Measurements from ENCODE around the gene NFASC. TPM values are rescaled to one million over a fixed set of nuclear protein-coding genes. Genes with fewer than 3 reads are reported as not detected.

The NFASC gene
- total and polyA plus RNA-seq, 2 donors: 9.5 to 21.8 TPM

GRCh38 chr1:205017001-205017400 is 146.3 kb downstream of the NFASC start:
- Histone ChIP-seq H3K4me3 (ENCODE audit: low read depth, low read length) (no peak overlapping the region), H3K36me3 (ENCODE audit: insufficient read depth) (no peaks in the 10 kb centered on the region), H3K4me1 (ENCODE audit: insufficient read depth) (no peaks in the 10 kb centered on the region), H3K27ac (ENCODE audit: low read depth) (no peak overlapping the region)
- DNase-seq (ENCODE audit: extremely low spot score): no peak
- WGBS: 87% methylated on average over 6 of the region's 6 CpGs

DNA sequence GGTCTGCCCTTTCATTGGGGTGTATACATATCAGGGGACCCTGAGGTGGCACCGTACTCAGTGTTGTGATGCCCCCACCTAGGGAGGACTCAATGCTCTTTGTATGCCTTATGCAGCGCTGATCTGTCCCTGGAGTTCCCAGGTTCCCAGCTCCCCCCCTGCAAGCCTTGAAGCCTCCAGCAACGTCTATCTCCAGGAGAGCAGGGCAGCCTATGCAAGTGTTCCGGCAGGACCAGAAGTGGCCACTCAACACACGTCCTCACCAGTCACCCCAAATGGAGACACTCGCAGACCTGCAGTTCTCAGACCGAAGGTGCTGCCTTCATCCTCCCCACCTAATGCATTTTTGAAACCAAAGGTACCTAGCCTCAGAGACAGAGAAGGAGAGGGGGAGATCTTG is 147.1 kb downstream of the NFASC start:
- Histone ChIP-seq H3K36me3 (ENCODE audit: insufficient read depth) (no peaks in the 10 kb centered on the region), H3K4me3 (ENCODE audit: low read depth, low read length) (no peak overlapping the region), H3K27ac (ENCODE audit: low read depth) (no peak overlapping the region), H3K4me1 (ENCODE audit: insufficient read depth) (no peaks in the 10 kb centered on the region)
- no peak for DNase-seq (ENCODE audit: extremely low spot score)
- 94% methylated on average over 7 of the region's 7 CpGs for WGBS

DNA sequence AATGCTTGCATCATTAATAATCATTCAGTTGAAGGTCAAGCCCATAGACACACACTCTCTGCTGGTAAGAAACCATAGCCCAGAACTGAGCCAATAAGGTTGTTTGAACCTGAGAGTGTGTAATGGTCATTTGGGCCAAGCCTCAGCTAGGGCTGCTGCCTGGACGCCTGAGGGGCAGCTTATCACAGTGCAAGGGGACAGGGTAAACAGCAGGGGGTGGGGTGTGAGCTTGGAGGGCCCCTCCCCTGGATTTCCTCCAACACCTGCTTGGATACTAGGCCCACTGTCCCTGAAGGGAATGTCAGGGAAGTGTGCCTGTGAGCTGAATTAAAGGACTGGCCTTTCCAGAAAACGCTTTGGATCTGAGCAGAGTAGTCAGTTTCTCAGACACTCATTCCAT is 147.7 kb downstream of the NFASC start:
- WGBS: 69% methylated on average over 2 of the region's 2 CpGs
- Histone ChIP-seq H3K4me1 (ENCODE audit: insufficient read depth) (no peaks in the 10 kb centered on the region), H3K27ac (ENCODE audit: low read depth) (no peak overlapping the region), H3K36me3 (ENCODE audit: insufficient read depth) (no peaks in the 10 kb centered on the region), H3K4me3 (ENCODE audit: low read depth, low read length) (no peak overlapping the region)
- DNase-seq (ENCODE audit: extremely low spot score): no peak

DNA sequence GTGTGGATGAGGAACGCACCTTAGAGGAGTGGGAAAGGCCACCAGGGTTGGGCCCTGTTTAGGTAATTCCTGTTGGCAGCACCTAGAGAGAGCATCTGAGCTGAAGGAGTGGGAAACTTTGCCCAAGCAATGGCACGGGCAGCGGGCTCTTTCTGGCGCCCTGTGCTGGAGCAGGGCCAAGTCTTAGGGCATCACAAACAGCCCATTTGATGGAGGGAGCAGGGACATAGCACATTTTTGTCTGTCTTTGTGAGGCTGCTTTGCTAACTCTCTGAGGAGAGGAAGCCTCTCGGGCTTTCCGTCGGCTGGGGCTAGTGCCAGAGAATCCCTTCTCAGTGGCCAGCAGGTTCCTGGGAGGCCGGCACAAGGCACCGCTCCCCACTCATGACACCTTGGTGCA is 149.8 kb downstream of the NFASC start:
- WGBS: 85% methylated on average over 9 of the region's 9 CpGs
- H3K4me1 ChIP-seq (ENCODE audit: insufficient read depth): no peaks in the 10 kb centered on the region
- no peaks in the 10 kb centered on the region for H3K36me3 ChIP-seq (ENCODE audit: insufficient read depth)
- no peak overlapping the region for H3K4me3 ChIP-seq (ENCODE audit: low read depth, low read length)
- DNase-seq (ENCODE audit: extremely low spot score): no peak
- H3K27ac ChIP-seq (ENCODE audit: low read depth): no peak overlapping the region

- no peaks in the 10 kb centered on the region for H3K4me1 ChIP-seq (ENCODE audit: insufficient read depth)
- H3K4me3 ChIP-seq (ENCODE audit: low read depth, low read length): no peak overlapping the region
- 90% methylated on average over 2 of the region's 2 CpGs for WGBS
- H3K36me3 ChIP-seq (ENCODE audit: insufficient read depth): no peaks in the 10 kb centered on the region
- no peak for DNase-seq (ENCODE audit: extremely low spot score)
- no peak overlapping the region for H3K27ac ChIP-seq (ENCODE audit: low read depth)
Observed at GRCh38 chr1:205024679-205025078, 154.0 kb downstream of the NFASC start.

DNA sequence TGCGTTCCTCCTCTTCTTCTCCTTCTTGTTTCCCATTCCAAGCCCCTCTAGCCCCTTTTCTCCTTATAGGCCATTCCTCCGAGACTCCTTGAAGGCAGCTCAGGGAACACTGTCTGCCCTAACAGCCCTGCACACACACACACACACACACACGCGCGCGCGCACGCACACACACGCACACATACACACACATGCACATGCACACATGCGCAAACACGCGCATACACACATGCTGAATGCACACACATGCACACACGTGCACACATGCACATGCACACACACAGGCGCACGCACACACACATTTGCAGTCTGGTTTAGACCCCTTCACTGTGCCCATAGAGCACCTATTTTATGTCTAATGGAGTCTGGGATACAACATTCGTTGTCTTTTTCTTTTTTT is 154.6 kb downstream of the NFASC start:
- H3K4me1 ChIP-seq (ENCODE audit: insufficient read depth): no peaks in the 10 kb centered on the region
- DNase-seq (ENCODE audit: extremely low spot score): no peak
- H3K4me3 ChIP-seq (ENCODE audit: low read depth, low read length): no peak overlapping the region
- no peak overlapping the region for H3K27ac ChIP-seq (ENCODE audit: low read depth)
- 87% methylated on average over 16 of the region's 16 CpGs for WGBS
- H3K36me3 ChIP-seq (ENCODE audit: insufficient read depth): no peaks in the 10 kb centered on the region

- no peaks in the 10 kb centered on the region for H3K36me3 ChIP-seq (ENCODE audit: insufficient read depth)
- no peaks in the 10 kb centered on the region for H3K4me1 ChIP-seq (ENCODE audit: insufficient read depth)
- H3K27ac ChIP-seq (ENCODE audit: low read depth): no peak overlapping the region
- no peak overlapping the region for H3K4me3 ChIP-seq (ENCODE audit: low read depth, low read length)
- WGBS: 68% methylated on average over 6 of the region's 6 CpGs
- no peak for DNase-seq (ENCODE audit: extremely low spot score)
Observed at GRCh38 chr1:205026181-205026580, 155.5 kb downstream of the NFASC start.

GRCh38 chr1:205028390-205028789 is 157.7 kb downstream of the NFASC start:
- Histone ChIP-seq H3K4me1 (ENCODE audit: insufficient read depth) (no peaks in the 10 kb centered on the region), H3K36me3 (ENCODE audit: insufficient read depth) (no peaks in the 10 kb centered on the region), H3K4me3 (ENCODE audit: low read depth, low read length) (no peak overlapping the region), H3K27ac (ENCODE audit: low read depth) (no peak overlapping the region)
- DNase-seq (ENCODE audit: extremely low spot score): no peak
- 78% methylated on average over 7 of the region's 7 CpGs for WGBS

GRCh38 chr1:205028924-205029323 is 158.3 kb downstream of the NFASC start:
- Histone ChIP-seq H3K4me1 (ENCODE audit: insufficient read depth) (no peaks in the 10 kb centered on the region), H3K27ac (ENCODE audit: low read depth) (no peak overlapping the region), H3K36me3 (ENCODE audit: insufficient read depth) (no peaks in the 10 kb centered on the region), H3K4me3 (ENCODE audit: low read depth, low read length) (no peak overlapping the region)
- no peak for DNase-seq (ENCODE audit: extremely low spot score)
- WGBS: 52% methylated on average over 4 of the region's 4 CpGs

DNA sequence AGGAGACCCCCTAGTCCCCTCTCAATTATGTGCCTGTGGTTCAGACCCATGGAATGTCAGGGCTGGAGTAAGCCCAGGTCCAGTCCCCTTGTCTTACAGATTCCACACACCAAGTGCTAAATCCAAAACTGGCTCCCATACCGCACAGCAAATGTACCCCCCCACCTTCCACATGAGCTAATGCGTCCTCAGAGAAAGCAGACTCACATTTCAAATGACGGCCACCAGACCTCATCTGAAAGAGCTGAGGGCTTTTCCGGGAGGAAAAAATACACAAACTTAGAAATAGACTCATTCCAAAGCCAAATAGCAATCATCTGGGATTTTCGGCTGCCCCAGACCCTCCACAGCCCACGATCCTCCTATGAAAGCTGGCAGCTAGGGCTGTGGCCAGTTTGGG is 159.6 kb downstream of the NFASC start:
- DNase-seq (ENCODE audit: extremely low spot score): no peak
- H3K4me1 ChIP-seq (ENCODE audit: insufficient read depth): no peaks in the 10 kb centered on the region
- H3K27ac ChIP-seq (ENCODE audit: low read depth): no peak overlapping the region
- 51% methylated on average over 6 of the region's 6 CpGs for WGBS
- H3K4me3 ChIP-seq (ENCODE audit: low read depth, low read length): no peak overlapping the region
- no peaks in the 10 kb centered on the region for H3K36me3 ChIP-seq (ENCODE audit: insufficient read depth)

DNA sequence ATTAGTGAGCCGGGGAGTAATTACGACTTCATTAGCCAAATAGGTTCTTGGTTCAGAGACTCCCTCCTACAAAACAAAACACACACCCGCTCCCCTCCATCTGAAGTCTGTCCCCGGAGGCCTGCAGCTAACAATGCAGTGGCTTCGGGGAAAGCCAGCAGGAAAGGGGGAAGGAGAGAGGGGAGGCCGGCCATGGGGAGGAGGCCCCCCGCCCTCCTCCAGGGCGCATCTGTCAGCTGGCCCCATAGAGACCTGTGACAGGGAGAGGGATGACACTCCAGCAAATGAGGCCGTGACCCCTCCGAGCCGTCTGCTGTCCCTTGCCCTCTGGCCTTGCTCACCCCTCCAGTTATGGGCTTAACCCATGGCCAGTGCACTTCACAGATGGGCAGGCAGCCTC is 160.2 kb downstream of the NFASC start:
- Histone ChIP-seq H3K27ac (ENCODE audit: low read depth) (no peak overlapping the region), H3K4me3 (ENCODE audit: low read depth, low read length) (no peak overlapping the region), H3K4me1 (ENCODE audit: insufficient read depth) (no peaks in the 10 kb centered on the region), H3K36me3 (ENCODE audit: insufficient read depth) (no peaks in the 10 kb centered on the region)
- 60% methylated on average over 11 of the region's 11 CpGs for WGBS
- no peak for DNase-seq (ENCODE audit: extremely low spot score)

DNA sequence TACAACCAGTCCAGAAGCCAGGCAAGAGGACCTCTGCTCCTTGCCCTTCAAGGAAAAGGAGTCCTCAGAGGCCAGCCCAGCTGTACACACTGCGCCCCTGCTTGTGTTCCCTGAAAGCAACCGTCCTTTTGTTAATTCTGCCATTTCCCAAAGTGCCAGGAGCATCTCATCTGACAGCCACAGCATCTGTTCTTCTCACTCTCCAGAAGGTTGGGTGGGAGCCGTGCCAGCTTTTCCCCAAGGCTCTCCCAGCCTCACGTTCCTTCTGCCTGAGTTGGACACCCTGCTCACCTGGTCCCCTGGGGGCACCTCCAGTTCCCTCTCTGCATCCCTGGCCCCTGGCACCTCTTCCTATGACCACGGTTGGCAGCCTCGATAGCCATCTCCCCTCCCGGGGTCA is 161.8 kb downstream of the NFASC start:
- Histone ChIP-seq H3K4me3 (ENCODE audit: low read depth, low read length) (no peak overlapping the region), H3K27ac (ENCODE audit: low read depth) (no peak overlapping the region), H3K4me1 (ENCODE audit: insufficient read depth) (no peaks in the 10 kb centered on the region), H3K36me3 (ENCODE audit: insufficient read depth) (no peaks in the 10 kb centered on the region)
- no peak for DNase-seq (ENCODE audit: extremely low spot score)
- WGBS: 85% methylated on average over 7 of the region's 7 CpGs

GRCh38 chr1:205037539-205037938 is 166.9 kb downstream of the NFASC start:
- H3K4me3 ChIP-seq (ENCODE audit: low read depth, low read length): no peak overlapping the region
- no peak for DNase-seq (ENCODE audit: extremely low spot score)
- no peaks in the 10 kb centered on the region for H3K4me1 ChIP-seq (ENCODE audit: insufficient read depth)
- H3K27ac ChIP-seq (ENCODE audit: low read depth): no peak overlapping the region
- no peaks in the 10 kb centered on the region for H3K36me3 ChIP-seq (ENCODE audit: insufficient read depth)
- WGBS: 91% methylated on average over 9 of the region's 9 CpGs

GRCh38 chr1:205038132-205038786 is 167.6 kb downstream of the NFASC start:
- Histone ChIP-seq H3K36me3 (ENCODE audit: insufficient read depth) (no peaks in the 10 kb centered on the region), H3K27ac (ENCODE audit: low read depth) (no peak overlapping the region), H3K4me1 (ENCODE audit: insufficient read depth) (no peaks in the 10 kb centered on the region), H3K4me3 (ENCODE audit: low read depth, low read length) (no peak overlapping the region)
- WGBS: 85% methylated on average over 6 of the region's 6 CpGs
- no peak for DNase-seq (ENCODE audit: extremely low spot score)
